GM12864 (cell line): ENCODE measurements around the gene SEMA4B.
A peak's percentile ranks its signal among the peaks of the same experiment; 100 is the strongest.
"Not testable (repeated sequence)": the region's sequence is repeated elsewhere in the genome, so short reads cannot be mapped to it uniquely, and the experiment has no call there.

Source experiments
- DNase-seq: peaks from one replicate; pipeline ENCODE4 v3.0.0-alpha.2; 2011; ENCODE audit warnings: low read depth
- H3K4me3 ChIP-seq: 2 replicates; pipeline ENCODE4 v1.5.1; 2011; ENCODE audit warnings: mild to moderate bottlenecking, low read depth, low read length, control low read depth
- TF ChIP-seq, protein P1 (sequence below): IDR thresholded peaks from 2 replicates; pipeline ENCODE4 v1.5.1; 2011; ENCODE audit warnings: low read depth, mild to moderate bottlenecking, moderate library complexity, low read length, control low read depth, inconsistent platforms; ENCODE audit errors: missing control alignments

SEMA4B gene

GRCh38 chr15:90184119-90184785 is 16.9 kb upstream of the SEMA4B start:
- H3K4me3 ChIP-seq: peak overlapping the region; percentile 74

GRCh38 chr15:90184786-90185704 is 16.1 kb upstream of the SEMA4B start:
- DNase-seq: no peak
- H3K4me3 ChIP-seq: peak overlapping the region; percentile 74
- TF ChIP-seq, protein P1, sequence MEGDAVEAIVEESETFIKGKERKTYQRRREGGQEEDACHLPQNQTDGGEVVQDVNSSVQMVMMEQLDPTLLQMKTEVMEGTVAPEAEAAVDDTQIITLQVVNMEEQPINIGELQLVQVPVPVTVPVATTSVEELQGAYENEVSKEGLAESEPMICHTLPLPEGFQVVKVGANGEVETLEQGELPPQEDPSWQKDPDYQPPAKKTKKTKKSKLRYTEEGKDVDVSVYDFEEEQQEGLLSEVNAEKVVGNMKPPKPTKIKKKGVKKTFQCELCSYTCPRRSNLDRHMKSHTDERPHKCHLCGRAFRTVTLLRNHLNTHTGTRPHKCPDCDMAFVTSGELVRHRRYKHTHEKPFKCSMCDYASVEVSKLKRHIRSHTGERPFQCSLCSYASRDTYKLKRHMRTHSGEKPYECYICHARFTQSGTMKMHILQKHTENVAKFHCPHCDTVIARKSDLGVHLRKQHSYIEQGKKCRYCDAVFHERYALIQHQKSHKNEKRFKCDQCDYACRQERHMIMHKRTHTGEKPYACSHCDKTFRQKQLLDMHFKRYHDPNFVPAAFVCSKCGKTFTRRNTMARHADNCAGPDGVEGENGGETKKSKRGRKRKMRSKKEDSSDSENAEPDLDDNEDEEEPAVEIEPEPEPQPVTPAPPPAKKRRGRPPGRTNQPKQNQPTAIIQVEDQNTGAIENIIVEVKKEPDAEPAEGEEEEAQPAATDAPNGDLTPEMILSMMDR: no peak

More at GRCh38 chr15:90184119-90184785, 16.9 kb upstream of the SEMA4B start:
- peak; percentile 81 for DNase-seq
- TF ChIP-seq, protein P1: no peak

- DNase-seq: no peak
- no peak overlapping the region for H3K4me3 ChIP-seq
- TF ChIP-seq, protein P1: no peak
Observed at GRCh38 chr15:90187257-90187868, 13.8 kb upstream of the SEMA4B start.

DNA sequence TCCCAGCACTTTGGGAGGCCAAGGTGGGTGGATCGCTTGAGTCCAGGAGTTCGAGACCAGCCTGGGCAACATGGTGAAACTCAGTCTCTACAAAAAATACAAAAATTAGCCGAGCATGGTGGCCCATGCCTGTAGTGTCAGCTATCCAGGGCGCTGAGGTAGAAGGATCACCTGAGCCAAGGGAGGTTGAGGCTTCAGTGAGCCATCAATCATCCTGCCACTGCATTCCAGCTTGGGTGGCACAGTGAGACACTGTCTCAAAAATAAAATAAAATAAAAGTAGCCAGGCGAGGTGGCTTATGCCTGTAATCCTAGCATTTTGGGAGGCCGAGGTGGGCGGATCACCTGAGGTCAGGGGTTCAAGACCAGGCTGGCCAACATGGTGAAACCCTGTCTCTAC is 13.1 kb upstream of the SEMA4B start:
- not testable (repeated sequence) for DNase-seq

DNA sequence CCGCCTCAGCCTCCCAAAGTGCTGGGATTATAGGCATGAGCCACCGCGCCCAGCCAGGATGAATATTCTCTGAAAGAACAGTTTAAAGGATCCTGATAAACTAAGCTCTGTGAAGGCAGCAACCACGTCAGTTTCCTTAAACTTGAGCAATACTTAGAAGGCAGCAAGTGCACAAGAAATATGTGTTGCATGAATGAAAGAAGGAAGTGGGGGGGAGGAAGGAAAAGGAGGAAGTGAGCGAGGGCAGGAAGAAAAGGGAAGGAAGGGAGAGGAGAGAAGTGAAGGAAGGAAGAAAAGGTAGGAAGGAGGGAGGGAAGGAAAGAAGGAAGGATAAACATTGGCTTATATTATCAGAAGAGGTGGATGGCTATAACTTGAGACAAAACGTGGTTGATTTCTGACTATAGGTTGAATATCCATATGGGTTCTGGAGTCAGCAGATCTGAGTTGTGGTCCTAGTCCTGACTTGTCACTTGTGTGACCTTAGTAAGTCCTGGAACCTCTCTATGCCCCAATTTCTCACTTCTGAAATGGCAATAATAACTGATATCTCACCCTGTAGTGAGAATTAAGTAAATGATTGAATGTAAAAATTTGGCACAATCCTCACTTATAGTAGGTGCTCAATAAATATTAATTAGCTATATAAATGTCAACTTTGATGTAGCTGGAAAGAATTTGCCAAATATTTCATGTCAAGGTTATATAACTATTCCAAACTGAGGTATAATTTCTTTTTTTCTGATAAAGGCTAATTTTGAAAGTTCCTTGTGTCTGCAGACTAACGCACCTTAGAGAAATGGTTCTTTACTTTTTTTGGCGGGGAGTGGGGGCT is 12.0 kb upstream of the SEMA4B start:
- no peak overlapping the region for H3K4me3 ChIP-seq
- no peak for DNase-seq
- TF ChIP-seq, protein P1: no peak

More for the DNA sequence above, 13.1 kb upstream of the SEMA4B start:
- not testable (repeated sequence) for H3K4me3 ChIP-seq

GRCh38 chr15:90189781-90190467 is 11.2 kb upstream of the SEMA4B start:
- TF ChIP-seq, protein P1: no peak
- no peak overlapping the region for H3K4me3 ChIP-seq
- DNase-seq: no peak
